ENCODE data around the gene PTGES2.

Gene PTGES2

DNA sequence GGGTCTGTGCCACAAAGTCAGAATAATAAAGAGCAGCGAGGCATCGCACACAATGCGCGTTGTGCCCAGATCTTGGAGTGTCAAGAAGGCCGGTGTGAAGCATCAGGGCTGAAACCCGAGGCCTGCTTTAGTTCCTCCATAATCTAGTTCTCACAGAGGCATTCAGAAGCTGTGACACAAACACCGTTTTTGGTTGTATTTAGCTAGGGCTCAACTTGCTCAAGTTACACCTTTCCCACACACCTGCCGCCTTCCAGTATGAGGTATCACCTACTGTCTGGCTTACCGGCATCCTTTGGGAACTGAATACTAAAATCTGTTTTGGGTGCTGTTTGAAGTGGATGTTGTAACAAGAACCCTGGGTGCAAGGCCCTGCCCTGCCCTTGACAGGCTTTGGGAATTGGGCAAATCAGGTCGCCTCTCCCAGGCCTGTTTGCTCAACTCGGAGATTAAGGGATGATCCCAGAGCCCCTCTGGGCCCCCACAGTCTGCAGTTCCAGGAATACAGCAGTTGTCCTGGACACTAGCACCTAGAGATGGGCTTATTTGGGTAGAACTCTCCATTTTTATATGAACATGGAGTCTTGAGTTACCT, 32.5 kb downstream of the PTGES2 start:
- DNase-seq (ENCODE audit: low read depth): no peak
- TF ChIP-seq, protein P1, sequence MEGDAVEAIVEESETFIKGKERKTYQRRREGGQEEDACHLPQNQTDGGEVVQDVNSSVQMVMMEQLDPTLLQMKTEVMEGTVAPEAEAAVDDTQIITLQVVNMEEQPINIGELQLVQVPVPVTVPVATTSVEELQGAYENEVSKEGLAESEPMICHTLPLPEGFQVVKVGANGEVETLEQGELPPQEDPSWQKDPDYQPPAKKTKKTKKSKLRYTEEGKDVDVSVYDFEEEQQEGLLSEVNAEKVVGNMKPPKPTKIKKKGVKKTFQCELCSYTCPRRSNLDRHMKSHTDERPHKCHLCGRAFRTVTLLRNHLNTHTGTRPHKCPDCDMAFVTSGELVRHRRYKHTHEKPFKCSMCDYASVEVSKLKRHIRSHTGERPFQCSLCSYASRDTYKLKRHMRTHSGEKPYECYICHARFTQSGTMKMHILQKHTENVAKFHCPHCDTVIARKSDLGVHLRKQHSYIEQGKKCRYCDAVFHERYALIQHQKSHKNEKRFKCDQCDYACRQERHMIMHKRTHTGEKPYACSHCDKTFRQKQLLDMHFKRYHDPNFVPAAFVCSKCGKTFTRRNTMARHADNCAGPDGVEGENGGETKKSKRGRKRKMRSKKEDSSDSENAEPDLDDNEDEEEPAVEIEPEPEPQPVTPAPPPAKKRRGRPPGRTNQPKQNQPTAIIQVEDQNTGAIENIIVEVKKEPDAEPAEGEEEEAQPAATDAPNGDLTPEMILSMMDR (conservative IDR thresholded peaks at IDR 0.05; ENCODE audit: control insufficient read depth, insufficient read depth, low read depth, low read length): no peak
- no peak overlapping the region for H3K4me3 ChIP-seq (ENCODE audit: control insufficient read depth, low read depth, low read length)

DNA sequence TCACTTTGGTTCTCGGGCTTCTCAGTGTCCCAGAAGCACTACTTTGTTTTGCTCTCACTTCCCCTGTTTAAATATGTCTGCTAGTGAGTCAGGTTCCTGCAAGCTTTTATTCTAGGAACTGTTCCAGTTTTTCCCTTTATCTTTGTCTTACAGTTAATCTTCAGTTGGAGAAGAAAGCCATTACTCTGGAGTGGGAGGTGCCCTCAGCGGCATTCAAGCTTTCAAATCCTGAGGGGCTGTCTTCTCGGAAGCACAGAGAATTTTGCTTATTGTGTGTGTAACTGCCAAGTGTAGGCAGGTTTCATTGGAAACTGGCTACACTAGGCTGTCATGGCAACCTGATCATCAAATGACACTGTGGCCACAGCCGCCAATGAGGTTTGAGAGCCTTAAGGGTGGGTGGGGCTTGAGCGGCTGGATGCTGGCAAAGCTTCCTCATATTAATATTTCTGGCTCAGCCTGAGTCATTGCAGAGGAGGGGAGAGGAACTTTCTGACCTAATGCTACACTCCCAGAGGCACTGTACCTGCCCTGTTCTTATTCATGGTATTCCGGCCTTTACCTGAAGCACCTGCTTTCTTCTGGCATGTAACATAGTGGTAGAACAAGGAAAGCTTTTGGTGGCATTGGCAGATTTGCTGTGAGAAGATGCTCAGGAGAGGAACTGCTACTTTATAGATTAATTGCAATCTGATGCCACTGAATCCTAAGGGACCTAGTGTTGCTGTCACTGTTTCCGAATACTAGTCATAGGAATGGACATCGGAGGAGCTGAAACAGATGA, 33.2 kb downstream of the PTGES2 start:
- DNase-seq (ENCODE audit: low read depth): peak; percentile 97
- TF ChIP-seq, protein P1 (conservative IDR thresholded peaks at IDR 0.05; ENCODE audit: control insufficient read depth, insufficient read depth, low read depth, low read length): no peak
- peak overlapping the region; percentile 5 for H3K4me3 ChIP-seq (ENCODE audit: control insufficient read depth, low read depth, low read length)

DNA sequence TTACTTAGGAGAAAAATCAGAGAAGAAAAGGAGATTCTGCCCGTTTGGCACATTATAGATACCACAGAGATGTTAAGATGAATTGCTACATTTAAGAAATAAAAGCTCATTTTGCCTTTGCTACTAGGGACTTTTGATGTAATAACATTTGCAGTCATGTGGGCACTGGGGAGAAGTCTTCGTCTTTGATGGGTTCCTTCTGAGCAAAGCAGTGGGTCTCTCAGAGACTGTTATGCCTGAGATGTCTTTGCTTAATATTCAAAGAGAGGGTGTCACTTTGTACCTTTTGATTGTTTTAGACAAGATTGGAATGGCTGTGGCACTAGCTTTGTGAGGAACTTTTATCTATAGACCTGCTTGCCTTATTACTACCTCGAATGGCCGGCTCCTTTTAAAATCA, 34.5 kb downstream of the PTGES2 start:
- H3K4me3 ChIP-seq (ENCODE audit: control insufficient read depth, low read depth, low read length): peak overlapping the region; percentile 55
- TF ChIP-seq, protein P1 (conservative IDR thresholded peaks at IDR 0.05; ENCODE audit: control insufficient read depth, insufficient read depth, low read depth, low read length): no peak

DNA sequence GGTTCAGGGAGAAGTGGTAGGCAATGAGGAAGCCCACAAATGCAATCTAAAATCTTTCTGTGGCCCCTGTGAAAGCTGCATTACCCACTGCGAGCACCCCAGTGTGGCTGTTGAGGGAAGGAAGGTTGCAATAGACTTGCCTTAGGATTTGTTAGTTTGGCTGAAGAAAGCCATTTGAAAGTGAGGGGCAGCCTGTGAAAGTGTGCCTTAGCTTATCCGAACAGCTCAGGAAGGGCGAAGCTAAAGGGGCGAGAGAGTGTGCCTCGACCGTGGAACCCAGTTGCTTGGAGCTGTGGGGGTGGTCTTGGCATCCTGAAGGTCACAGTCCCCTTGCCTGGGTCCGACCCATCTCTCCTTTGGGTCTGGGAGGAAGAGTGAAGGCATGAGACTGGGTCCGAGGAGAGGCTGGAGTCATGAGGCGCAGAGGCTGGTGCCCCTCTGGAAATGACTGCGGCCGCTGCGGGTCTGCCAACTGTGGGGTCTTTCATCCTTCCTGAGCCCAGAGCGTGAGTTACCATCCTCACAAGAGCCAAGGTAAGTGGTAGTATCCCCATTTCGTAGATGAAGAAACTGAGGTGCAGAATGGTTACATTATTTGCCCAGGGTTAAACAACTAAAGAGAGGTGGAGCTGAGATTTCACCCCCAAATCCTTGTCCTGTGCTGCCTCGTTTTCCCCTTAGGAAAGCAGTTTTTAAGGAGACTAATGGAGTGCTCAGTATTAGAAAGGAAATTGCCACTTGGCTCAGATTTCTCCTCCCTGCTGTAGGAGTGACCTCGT, 35.1 kb downstream of the PTGES2 start:
- no peak for DNase-seq (ENCODE audit: low read depth)
- H3K4me3 ChIP-seq (ENCODE audit: control insufficient read depth, low read depth, low read length): peak overlapping the region; percentile 55
- TF ChIP-seq, protein P1 (conservative IDR thresholded peaks at IDR 0.05; ENCODE audit: control insufficient read depth, insufficient read depth, low read depth, low read length): no peak

More for the DNA sequence above, 34.5 kb downstream of the PTGES2 start:
- DNase-seq (ENCODE audit: low read depth): no peak

DNA sequence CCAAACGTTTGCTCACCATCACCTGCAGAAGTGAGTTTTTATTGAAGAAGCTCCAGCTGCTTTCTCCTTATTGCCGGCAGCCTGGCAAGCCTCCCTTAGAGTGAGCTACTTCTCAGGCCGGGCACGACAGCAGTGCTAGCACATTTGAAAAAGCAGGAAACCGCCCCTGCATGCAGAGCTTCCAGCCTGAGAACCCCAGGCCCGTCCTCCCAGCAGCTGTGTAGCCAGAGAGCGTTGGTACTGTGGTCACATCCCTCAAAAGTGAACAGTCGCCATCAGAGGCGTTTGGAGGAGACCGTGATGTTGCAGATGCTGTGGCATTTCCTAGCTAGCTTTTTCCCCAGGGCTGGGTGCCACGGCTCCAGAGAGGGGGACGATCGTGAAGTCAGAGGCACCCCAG, 36.0 kb downstream of the PTGES2 start:
- H3K4me3 ChIP-seq (ENCODE audit: control insufficient read depth, low read depth, low read length): peak overlapping the region; percentile 55
- no peak for DNase-seq (ENCODE audit: low read depth)
- TF ChIP-seq, protein P1 (conservative IDR thresholded peaks at IDR 0.05; ENCODE audit: control insufficient read depth, insufficient read depth, low read depth, low read length): no peak

DNA sequence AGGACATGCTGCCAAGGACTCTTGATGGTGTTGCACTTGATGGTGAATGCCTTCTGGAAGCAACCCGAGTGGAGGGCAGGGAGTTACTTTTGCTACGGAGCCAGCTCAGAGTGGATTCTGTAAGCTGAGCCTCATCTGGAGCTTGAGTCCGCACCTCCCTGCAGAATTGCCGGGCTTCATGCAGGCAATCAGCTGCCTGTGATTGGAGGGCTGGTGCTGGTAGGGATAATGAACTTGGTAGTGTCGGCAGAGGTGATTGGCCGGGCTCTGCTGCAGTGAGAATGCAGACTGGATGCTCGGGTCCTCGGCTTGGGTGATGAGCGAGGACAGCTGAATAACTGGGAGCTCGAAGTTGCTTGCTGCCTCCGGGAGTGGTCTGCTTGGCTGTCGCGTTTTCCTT, 36.4 kb downstream of the PTGES2 start:
- H3K4me3 ChIP-seq (ENCODE audit: control insufficient read depth, low read depth, low read length): peak overlapping the region; percentile 55
- DNase-seq (ENCODE audit: low read depth): peak; percentile 92

More for the DNA sequence above, 36.4 kb downstream of the PTGES2 start:
- TF ChIP-seq, protein P1 (conservative IDR thresholded peaks at IDR 0.05; ENCODE audit: control insufficient read depth, insufficient read depth, low read depth, low read length): no peak
